Kidney capillary endothelial cell (primary cell): Measurements from ENCODE around the gene COMMD2.

Source experiments
- DNase-seq: peaks from one replicate; pipeline ENCODE4 v3.0.0-alpha.2; 2018; ENCODE audit warnings: low spot score

Gene COMMD2

GRCh38 chr3:149702691-149703441 lies 49.4 kb downstream of the COMMD2 start:
- DNase-seq = peak; percentile 86

- DNase-seq = no peak
These were observed 50.3 kb downstream of the COMMD2 start for GRCh38 chr3:149701977-149702350.

- DNase-seq = no peak
These were observed 50.9 kb downstream of the COMMD2 start for GRCh38 chr3:149701206-149701976.
